RCC 7860 (cell line): Measurements from ENCODE around the gene YIPF5.

Source experiments
- DNase-seq: peaks from one replicate; pipeline ENCODE4 v3.0.0-alpha.2; 2015; ENCODE audit warnings: low spot score
- FAIRE-seq: peaks from 2 replicates; lab custom pipeline; 2012; peaks lifted over from hg19 to GRCh38; lab: Jason Lieb, UNC

The YIPF5 gene

DNA sequence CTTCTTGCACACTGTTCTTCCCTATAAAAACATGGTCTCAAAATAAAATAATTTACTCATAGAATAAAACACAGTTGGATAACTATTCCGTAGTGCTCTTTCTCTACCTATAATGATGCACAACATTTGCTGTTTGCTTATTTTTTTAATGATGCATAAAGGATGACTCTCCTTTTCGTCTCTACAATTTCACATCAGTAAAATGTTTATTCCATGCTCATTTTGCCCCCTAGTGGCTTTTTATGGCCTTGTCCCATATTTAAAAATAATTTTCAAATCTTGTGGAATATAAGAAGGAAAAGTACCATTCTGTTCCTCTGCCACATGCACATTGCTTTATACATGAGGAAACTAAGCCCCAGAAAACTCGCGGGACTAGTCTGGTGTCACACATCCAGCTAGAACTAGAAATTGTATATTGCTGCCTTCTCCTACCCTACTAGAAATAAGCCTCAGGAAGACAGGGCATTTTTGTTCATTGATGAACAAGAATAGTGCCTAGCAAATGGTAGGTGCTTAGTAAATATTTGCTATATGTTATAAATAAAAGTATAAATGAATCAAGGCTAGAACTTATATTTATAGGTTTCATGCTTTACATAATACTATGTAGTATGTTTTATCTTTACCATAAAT lies 12.9 kb upstream of the YIPF5 start:
- DNase-seq (peak; percentile 15), FAIRE-seq (peak; percentile 71)

DNA sequence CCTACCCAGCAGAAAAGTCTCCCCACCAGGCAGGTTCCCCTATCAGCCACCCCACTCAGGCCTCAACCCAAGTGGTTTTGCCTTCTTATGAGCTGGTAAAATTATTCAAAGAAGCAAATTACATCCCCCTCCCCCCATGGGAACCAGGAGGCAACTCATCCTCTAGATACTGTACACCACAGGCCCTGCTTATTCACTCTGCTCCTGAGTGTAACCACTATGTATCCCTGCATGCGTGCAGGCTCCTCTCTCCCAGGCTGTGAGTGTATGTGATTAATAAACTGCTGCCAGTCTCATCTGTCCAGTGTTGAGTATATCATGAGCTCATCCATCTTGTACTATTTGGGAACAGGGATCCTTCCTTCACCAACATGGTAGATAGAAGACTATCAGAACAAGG lies 8.8 kb upstream of the YIPF5 start:
- DNase-seq (no peak), FAIRE-seq (no peak)

DNA sequence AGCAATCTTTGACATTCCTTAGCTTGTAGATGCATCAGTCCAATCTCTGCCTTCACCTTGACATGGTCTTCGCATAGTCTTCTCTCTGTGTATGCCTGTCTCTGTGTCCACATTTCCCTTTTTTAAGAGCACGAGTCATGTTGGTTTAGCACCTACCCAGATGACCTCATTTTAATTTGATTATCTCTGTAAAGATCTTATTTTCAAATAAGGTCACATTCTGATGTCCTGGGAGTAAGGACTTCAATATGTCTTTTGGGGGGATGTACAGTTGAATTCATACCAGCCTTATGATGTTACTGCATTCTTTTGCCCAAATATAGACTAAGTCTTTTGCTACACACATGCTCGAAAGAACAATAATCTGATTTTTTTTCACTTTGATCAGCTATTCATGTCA lies 7.1 kb upstream of the YIPF5 start:
- no peak for DNase-seq
- no peak for FAIRE-seq

DNA sequence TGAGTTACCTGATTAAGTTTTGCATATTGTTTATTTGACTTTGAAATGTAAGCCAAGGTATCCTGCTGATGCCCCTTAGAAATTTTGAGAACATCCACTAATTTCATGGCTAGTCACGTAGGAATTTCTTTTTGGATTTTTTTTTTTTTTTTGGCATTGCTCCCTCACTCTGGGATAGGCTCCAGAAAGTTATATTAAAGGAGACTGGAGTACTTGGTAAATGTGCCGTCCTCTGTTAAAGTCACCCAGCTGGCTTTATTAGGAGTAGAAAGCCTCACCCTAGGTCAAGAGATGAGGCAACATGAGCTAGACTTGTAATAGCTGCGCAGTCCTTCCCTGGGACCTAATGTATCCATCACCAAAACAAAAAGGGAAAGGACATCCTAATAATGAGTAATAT lies 3.3 kb upstream of the YIPF5 start:
- DNase-seq (no peak), FAIRE-seq (no peak)

DNA sequence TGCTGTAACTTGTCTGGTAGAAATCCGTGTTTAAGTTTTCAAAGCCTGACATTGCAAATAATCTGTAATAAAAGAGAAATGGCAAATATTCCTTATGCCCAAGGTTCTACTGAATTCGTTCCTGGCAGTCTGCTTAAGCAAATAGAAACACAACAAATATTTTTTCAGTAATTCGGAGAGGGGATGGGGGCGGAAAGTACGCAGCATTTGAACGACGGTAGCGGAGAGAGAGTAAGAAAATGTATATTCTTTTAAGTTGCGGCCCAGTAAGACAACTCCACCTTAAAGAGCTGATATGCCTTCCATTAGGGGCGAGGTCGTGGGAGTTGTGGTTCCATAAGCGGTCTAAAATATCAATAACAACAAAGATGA lies 569 bp downstream of the YIPF5 start:
- DNase-seq (no peak), FAIRE-seq (no peak)

DNA sequence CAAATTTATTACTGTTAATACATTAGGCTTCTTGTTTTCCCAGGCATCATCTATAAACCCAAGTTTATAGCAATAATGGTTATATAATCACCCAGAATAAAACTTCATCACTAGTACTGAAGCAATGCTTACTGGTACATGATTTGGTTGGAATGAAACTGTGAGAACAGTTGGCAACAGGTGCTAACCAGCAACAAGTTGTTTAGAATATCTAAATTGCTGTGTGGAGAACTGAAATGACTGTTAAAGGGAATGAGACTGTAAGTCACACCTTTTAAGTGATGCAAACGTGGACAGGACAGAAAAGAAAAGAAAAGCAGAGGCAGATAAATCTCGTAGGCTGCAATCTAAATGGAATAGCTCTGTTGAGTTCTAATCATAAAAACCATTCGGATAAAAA lies 2.5 kb downstream of the YIPF5 start:
- DNase-seq (no peak), FAIRE-seq (no peak)

DNA sequence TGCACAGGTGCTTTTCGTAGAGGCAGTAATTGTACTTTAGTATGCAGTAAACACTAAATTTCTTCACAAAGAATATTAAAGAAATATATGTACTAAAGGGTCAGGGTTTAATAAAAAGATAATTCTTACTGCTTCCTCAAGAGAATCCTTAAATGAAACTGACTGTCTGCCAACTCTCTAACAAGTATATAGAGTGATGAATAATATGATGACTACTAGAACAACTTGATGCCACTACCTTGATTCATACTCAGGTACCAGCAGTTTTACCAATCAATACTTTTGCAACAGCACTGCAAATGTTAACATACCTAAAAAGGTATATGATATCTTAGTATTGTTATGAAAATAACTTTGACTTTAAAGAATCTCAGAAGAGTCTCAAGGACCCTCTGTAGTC lies 3.8 kb downstream of the YIPF5 start:
- FAIRE-seq (no peak), DNase-seq (no peak)

DNA sequence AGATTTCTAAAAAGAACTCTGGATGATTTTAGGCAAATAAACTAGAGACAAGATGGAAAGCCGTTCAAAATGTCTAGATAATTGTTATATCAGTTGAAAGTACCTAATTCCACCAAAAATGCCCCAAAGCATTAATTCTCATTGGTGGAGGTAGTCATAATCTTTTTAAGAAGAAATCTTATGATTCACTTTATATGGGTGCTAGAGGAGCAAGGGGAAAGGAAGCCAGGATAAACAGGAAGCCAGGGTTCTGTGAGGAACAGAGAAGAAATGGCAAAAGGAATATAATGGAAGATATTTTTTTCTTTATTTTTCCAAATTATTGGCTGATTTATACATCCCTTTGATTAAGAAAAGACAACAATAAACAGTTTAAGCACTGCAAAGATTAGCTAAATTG lies 7.8 kb downstream of the YIPF5 start:
- DNase-seq: no peak
- no peak for FAIRE-seq

DNA sequence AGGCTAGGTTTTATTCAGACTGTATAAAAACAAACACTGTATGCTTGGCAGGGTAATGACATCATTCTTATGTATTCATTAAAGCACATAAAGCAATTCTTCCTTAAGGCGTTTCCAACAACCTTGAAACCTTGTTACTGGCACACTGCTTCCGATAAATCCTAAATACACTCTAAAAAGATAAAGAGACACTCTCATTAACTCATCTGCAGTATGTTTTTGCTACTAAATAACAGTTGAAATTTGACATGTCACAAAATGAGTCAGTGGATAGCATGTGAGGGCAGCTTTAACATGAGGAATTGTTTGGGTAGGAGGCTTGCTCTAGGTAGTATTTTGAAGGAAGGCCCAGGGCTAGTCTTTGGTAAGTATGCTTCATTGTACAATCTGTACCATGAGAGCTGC lies 13.7 kb downstream of the YIPF5 start:
- no peak for DNase-seq
- FAIRE-seq: no peak

DNA sequence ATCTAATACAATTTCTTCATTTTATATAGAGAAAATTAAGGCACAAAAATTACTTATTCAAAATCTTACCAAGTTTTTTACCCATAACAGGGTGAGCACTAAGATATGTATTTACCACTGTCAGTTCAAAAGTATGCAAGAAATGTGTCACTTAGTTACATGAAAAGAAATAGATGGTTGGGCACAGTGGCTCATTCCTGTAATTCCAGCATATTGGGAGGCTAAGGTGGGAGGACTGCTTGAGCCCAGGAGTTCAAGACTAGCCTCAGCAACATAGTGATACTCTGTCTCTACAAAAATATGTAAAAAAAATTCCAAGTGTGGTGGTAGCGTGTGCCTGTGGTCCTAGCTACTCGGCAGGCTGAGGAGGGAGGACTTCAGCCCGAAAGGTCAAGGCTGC lies 19.4 kb downstream of the YIPF5 start:
- DNase-seq (peak; percentile 49), FAIRE-seq (no peak)

DNA sequence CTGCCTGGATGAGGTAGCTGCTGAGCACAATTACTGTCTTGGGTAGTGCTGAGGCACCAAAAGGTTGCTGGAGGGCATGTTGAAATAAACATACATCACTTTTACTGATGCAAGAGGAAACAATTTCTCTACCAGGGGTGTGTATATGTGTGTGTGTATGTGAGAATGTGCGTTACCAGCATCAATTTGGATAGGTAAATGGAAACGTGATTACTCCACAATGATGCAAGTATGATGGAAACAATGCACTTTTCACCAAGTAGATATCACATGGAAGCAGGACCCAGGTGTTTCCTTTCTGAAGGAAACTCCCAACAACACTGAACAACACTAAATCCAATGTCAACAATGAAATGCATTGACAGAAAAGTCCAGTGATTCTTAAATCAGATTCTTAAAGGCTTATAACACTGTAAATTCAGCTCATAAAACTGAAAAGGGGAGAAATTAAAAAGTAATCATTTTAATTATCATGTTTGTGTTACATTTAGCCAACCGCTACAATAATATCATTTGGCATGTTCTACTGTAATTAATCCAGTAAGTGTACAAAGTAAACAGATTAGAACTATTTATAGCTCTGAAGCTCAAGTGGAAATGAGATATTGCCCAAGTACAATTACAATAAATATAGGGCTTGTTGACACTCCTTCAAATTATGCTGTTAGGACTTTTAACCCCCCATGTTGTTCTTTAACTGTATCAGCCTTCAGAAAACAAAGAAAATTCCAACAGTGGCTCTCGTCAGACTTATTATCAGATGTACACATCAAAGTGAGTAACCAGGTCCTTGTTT lies 25.3 kb downstream of the YIPF5 start:
- DNase-seq: no peak
- FAIRE-seq: no peak

DNA sequence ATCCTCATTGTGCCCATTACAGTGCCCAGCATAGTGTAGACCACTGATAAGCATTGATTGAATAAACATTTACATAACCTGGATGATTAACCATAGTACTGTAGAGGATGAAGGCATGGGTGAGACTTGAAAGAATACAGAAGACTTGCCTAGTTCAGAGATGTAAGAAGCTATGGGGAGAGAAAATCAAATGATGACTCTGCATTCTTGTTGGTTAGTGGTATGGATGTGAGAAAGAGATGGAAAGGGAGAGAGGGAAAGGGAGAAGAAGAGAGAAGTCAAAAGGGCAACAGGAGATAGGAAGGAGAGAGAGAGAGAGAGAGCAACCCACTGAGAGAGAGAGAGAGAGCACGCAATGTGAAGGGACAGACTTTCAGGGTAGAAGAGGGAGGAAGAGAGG lies 26.8 kb downstream of the YIPF5 start:
- DNase-seq (no peak), FAIRE-seq (no peak)

DNA sequence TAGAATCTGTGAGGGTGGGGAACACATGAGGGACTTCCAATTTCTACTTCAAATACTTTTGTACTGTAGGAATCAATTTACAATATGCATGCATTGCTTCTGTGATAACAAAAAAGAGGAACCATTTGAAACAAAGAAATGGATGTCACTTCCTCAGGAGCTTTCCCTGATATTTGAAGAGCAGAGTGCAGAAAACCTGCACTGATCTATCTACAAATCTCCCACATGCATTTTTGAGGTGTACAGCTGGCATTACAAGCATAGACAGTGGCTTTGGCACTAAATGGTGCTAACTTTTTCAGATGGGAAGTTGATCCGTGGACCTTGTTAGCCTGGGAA lies 27.7 kb downstream of the YIPF5 start:
- DNase-seq (no peak), FAIRE-seq (no peak)

DNA sequence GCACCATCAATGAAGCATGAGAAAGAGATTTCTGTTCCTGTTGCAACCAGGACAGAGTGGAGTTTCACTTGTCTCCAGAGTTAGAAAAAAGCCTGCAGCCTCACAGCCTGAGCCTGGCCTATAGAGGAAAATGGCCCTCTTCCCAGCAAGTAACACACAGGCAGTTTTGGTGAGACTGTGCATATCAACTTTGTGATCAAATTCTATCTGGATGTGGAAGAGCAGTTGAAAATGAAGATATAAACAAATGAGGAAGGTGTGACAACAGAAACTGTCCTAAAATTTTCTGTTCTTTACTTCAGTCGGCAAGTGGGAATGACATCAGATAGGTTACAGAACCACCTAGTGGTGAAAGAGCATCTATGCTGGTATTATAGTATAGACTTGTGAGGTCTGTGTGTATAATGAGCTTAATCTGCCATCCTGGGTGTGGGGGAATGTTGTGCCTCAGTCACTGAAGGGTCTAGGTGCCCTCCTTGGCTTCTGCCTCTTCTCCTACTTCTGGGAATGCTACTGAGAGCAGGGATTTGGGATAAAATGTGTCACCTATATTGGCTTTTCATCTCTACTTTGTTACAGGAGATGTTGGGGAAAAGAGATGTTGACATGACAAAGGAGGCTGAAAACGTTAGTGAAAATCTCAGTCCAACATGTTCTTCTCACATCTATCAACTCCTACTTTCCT lies 28.2 kb downstream of the YIPF5 start:
- FAIRE-seq (no peak), DNase-seq (peak; percentile 45)

DNA sequence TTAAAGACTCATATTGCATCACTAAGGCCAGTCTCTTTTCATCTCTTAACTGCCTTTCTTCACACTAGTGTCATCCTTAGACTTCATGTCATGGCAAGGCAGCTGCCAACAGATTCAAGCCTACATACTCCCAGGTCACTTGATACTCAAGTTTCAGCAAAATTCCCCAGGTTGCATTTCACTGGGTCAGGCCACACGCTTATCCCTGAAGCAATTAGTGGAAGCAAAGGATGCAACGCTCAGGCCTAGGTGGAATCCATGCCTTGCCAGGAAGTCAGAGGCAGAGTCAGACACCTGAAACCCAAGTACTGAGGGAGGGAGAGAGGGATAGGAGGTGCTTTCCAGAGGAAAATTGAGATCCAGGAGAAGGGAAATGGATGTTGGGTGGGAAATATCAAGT lies 28.9 kb downstream of the YIPF5 start:
- DNase-seq (no peak), FAIRE-seq (no peak)

DNA sequence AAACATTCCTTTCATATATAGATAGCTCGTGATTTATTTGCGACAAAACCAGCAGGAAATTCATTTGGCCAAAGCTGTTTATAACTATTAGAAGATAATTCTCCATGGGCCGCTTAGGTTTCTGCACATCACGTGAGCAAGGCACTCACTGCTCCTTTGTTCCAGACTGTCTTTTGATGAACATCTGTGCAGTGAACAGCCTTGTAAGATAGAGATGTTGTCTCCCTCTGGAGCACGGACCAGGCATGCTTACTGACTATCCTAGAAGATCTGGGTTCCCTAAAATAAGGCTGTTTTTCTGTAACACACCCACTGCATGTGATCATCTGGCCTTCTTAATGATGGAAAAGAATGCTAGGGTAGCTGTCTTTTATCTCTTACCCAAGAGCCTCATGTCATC lies 30.9 kb downstream of the YIPF5 start:
- FAIRE-seq (no peak), DNase-seq (no peak)

DNA sequence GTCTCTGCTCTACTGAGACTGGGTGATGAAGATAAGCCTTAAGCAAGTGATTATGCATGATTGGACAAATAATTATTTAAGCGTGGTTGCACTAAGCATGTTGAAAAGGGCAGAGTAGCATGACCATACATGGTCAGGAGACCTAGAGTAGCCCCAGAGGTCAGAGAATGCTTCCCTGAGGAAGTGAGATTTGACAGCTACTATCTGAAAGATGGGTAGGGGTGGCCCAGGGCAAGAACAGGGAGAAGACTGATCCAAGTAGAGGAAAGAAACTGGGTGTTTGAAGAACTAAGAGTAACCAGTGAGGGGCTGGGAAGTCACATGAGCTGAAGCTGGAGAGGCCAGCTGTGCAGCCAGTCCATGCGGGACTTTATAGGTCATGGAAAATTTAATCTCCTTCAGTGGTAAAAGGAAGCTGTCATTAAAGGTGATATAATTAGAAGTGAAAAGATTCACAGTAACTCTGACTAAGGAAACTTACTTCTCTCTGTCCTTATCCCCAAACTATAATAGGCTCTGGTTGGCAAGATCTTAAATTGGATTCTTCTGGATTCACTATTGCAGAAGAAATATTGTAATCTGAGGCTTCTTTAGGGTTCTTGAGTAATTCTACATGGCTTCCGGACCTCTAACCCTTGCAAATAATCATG lies 35.2 kb downstream of the YIPF5 start:
- DNase-seq (no peak), FAIRE-seq (no peak)

DNA sequence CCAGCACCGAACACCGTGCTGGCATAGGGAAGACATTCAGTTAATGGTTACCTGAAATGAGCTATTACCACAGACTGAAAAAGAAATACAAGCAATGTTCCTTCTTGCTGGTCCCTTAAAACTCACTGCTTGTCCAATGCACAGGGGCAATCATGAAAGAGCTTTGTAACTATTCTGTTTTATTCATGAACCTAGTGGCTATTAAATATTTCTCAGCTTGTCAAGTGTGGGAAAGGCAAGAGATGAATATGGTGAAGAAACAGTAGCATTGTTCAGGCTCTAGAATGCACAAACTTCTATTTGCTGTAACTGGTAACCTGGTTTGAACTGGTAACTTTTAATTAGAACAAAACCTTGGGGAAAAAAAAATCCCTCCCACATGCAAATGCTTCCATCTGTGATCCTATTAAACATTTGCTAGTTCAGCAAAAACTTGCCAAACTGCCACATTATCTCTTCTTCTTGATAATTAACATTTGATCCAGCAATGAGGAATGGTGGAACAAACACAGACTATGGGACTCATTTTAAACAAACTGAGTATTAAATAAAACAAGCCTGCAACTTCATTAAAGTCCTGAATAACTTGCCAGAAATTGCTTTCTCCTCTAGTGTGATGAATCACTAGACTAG lies 36.1 kb downstream of the YIPF5 start:
- FAIRE-seq (no peak), DNase-seq (no peak)

DNA sequence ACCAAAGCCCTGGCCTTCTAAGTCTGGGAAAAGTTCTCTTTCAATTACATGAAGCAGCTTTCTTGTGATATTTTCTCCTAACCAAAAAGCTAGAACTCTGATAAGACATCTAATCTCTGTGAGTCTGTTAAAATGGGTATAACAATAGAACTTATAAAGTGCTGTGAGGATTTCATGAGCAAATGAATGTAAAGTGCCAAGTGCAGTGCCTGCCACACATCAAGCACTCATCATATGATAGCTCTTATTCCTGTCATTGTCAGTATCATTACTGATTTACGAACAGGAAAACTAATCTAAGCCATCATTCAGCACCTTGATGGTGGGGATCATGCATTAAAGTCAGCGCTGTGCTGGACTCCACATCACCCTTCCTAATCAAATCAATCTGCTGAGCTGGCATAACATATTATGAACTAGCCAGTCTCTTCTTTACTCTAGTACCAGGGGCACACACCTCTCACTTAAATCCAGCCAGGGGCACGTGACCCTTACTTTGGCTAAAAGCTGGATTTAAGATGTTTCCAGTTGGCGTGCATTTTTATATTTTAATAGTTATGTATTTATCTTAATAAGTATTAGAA lies 37.3 kb downstream of the YIPF5 start:
- DNase-seq: no peak
- no peak for FAIRE-seq

DNA sequence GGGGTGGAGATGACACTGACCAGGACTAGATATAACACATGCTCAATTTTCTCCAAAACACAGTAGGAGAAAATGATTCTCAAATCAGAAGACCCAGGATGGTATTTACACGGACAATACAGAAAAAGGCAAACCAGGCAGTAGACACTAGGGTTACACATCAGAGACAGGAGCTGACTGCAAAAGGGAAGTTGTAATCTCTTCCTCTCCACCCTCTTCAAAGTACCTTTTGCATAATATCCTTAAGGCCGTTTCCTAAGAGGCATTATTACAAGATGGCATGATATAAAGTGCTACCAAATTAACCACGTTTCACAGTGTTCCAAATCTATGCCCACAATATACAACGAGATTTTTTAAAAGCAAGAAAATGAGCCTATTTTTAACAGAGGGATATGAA lies 39.2 kb downstream of the YIPF5 start:
- no peak for FAIRE-seq
- no peak for DNase-seq

DNA sequence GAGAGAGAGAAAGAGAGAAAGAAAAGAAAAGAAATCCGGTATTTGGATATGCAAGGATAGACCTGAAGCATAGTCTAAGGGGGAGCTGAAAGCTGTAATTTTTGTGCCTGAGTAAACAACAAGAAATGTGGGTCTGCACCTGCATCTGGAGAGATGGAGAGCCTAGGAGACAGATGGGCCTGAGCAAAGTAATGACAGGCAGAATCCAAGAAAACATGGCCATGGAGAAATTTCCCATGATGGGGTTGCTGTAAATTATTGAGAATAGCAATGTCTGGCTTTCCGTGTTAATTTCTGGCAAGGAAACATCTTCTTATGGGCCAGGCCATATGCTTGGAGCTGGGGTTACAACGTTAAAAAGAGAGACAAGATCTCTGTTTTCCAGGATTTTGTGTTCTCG lies 40.2 kb downstream of the YIPF5 start:
- DNase-seq (no peak), FAIRE-seq (no peak)
